Lung (tissue), 12 donors: ENCODE results near the gene STARD13. TPM values are rescaled to one million over a fixed set of nuclear protein-coding genes. Genes with fewer than 3 reads are reported as not detected.

Source experiments
- ATAC-seq: fragments of 200-7000 bp; cut with Tn5 transposase; one replicate; pipeline ENCODE4 v1.9.1; 2020; ENCODE audit warnings: moderate number of reproducible peaks; ENCODE audit not compliant: insufficient read depth, low FRiP score
- DNase-seq, 3 donors: peaks; one replicate each; pipeline ENCODE4 v3.0.0-alpha.2; 2013 to 2017
- H3K27ac ChIP-seq, 2 donors: one replicate each; pipeline ENCODE4 v1.5.1; 2013; ENCODE audit warnings: mild to moderate bottlenecking in 2 of 2, moderate library complexity in 2 of 2, control low read depth in 1 of 2, inconsistent platforms in 1 of 2, low read depth in 1 of 2, low read length in 1 of 2
- H3K27me3 ChIP-seq, 3 donors: one replicate each; pipeline ENCODE4 v1.5.1; 2013; ENCODE audit warnings: low read length in 2 of 3; ENCODE audit not compliant: control insufficient read depth in 3 of 3, insufficient read depth in 3 of 3
- H3K36me3 ChIP-seq, 4 donors: one replicate each; pipeline ENCODE4 v1.5.1; 2013; ENCODE audit warnings: low read length in 4 of 4, mild to moderate bottlenecking in 1 of 4, moderate library complexity in 1 of 4; ENCODE audit not compliant: control insufficient read depth in 4 of 4, insufficient read depth in 4 of 4
- H3K4me1 ChIP-seq, 5 donors: one replicate each; pipeline ENCODE4 v1.5.1; 2013; ENCODE audit warnings: low read length in 5 of 5, mild to moderate bottlenecking in 2 of 5, moderate library complexity in 1 of 5; ENCODE audit not compliant: control insufficient read depth in 5 of 5, insufficient read depth in 5 of 5
- H3K4me3 ChIP-seq: one replicate; pipeline ENCODE4 v1.5.1; 2013; ENCODE audit warnings: mild to moderate bottlenecking, control low read depth, moderate library complexity
- H3K9ac ChIP-seq, 2 donors: one replicate each; pipeline ENCODE4 v1.5.1; 2013; ENCODE audit warnings: low read length in 2 of 2, control low read depth in 1 of 2; ENCODE audit not compliant: insufficient read depth in 1 of 2
- H3K9me3 ChIP-seq, 4 donors: one replicate each; pipeline ENCODE4 v1.5.1; 2013; ENCODE audit warnings: low read length in 3 of 4, mild to moderate bottlenecking in 1 of 4, moderate library complexity in 1 of 4; ENCODE audit not compliant: control insufficient read depth in 4 of 4, insufficient read depth in 3 of 4
- CTCF ChIP-seq: IDR thresholded peaks from 2 replicates; pipeline ENCODE4 v1.5.1; 2012; ENCODE audit warnings: mild to moderate bottlenecking; ENCODE audit errors: control extremely low read depth, extremely low read depth
- WGBS, 2 donors: extraction: QIAGEN DNeasy Blood & Tissue Kit; methylation state at CpG; one replicate each; pipeline ENCODE4 v1.1.7; 2013; 5-methylcytosine and 5-hydroxymethylcytosine counted together
- polyA plus RNA-seq, 2 donors: library from polyadenylated mRNA; stranded (reverse); fragments of 200-250 nt; gene quantifications; one replicate each; pipeline ENCODE4 v1.2.1, GENCODE V29; 2013
- total RNA-seq, 2 donors: library from RNA; depleted of rRNA in 1 of 2; stranded (reverse); fragments of >200 nt in 1 of 2; gene quantifications; one replicate each; pipeline ENCODE4 v1.2.1, GENCODE V29; 2014 to 2021
- donor health status: control.
- donor health status: control.
- donor health status: Bipolar disorder and iron deficiency.
- donor health status: healthy.
- donor health status: DM: yes; HTN: yes; CAD: no.

The STARD13 gene
- total and polyA plus RNA-seq, 4 donors: 7.9 to 91.6 (median 29.7) TPM

GRCh38 chr13:33303855-33304597 lies 18.5 kb upstream of the STARD13 start:
- ATAC-seq: no peak
- Histone ChIP-seq H3K4me1 (peaks cover 0 to 6% (median 0%) of the 10 kb centered on the region in 5 donors), H3K9ac (peak overlapping the region in 1 of 2 donors; percentile 33), H3K36me3 (peaks cover 0 to 3% (median 1%) of the 10 kb centered on the region in 4 donors), H3K27me3 (no peaks in the 10 kb centered on the region), H3K4me3 (no peak overlapping the region), H3K9me3 (no peaks in the 10 kb centered on the region), H3K27ac (no peak overlapping the region)
- peak in 2 of 3 donors; percentile 22 to 36 for DNase-seq
- no peak for TF ChIP-seq CTCF
- WGBS, 2 donors: 57 to 76% methylated on average over 3 of the region's 3 CpGs

GRCh38 chr13:33299626-33300025 lies 14.1 kb upstream of the STARD13 start:
- H3K27me3 ChIP-seq: no peaks in the 10 kb centered on the region
- H3K9me3 ChIP-seq: no peaks in the 10 kb centered on the region
- no peak overlapping the region for H3K27ac ChIP-seq
- H3K36me3 ChIP-seq: peaks cover 0 to 3% (median 1%) of the 10 kb centered on the region in 4 donors
- H3K4me3 ChIP-seq: no peak overlapping the region
- 78 to 91% methylated on average over 3 of the region's 3 CpGs for WGBS, 2 donors
- H3K9ac ChIP-seq: no peak overlapping the region
- no peak for DNase-seq
- H3K4me1 ChIP-seq: peaks cover 0 to 3% (median 0%) of the 10 kb centered on the region in 5 donors
- no peak for ATAC-seq
- no peak for TF ChIP-seq CTCF

GRCh38 chr13:33296793-33297425 lies 11.4 kb upstream of the STARD13 start:
- Histone ChIP-seq H3K27me3 (no peaks in the 10 kb centered on the region), H3K4me3 (no peak overlapping the region), H3K36me3 (peaks cover 0 to 3% (median 1%) of the 10 kb centered on the region in 4 donors), H3K27ac (no peak overlapping the region), H3K9me3 (peaks cover 0 to 2% (median 0%) of the 10 kb centered on the region in 4 donors), H3K9ac (no peak overlapping the region), H3K4me1 (peaks cover 0 to 3% (median 0%) of the 10 kb centered on the region in 5 donors)
- 95 to 96% methylated on average over 7 of the region's 7 CpGs for WGBS, 2 donors
- ATAC-seq: no peak
- no peak for DNase-seq
- TF ChIP-seq CTCF: no peak
